HepG2 (cell line): ENCODE measurements around the gene SSR2. TPM values are rescaled to one million over a fixed set of nuclear protein-coding genes. Genes with fewer than 3 reads are reported as not detected.

Experiments used
- ATF7 ChIP-seq, 2 experiments: fragments of 450-650 bp in 1 of 2; sonication (generic) in 1 of 2; formaldehyde crosslinking in 1 of 2; IDR thresholded peaks; 2 replicates each; pipeline versions ENCODE4 v1.4.0 to v1.6.1; 2016 to 2020; ENCODE audit warnings: antibody characterized with exemption in 1 of 2, mild to moderate bottlenecking in 1 of 2, missing genetic modification reagents in 1 of 2
- DRAP1 ChIP-seq: IDR thresholded peaks from 2 replicates; pipeline ENCODE4 v1.6.1; 2016; ENCODE audit warnings: missing genetic modification reagents, missing compliant biosample characterization
- FOXC1 ChIP-seq: sonication (generic); formaldehyde crosslinking; IDR thresholded peaks from 2 replicates; pipeline ENCODE4 v1.8.0; 2022; ENCODE audit warnings: mild to moderate bottlenecking, missing genetic modification reagents, borderline replicate concordance
- HMG20B ChIP-seq: conservative IDR thresholded peaks from 2 replicates; pipeline ENCODE4 v1.6.1; 2016; ENCODE audit warnings: missing genetic modification reagents, missing compliant biosample characterization
- NBN ChIP-seq: fragments of 450-650 bp; conservative IDR thresholded peaks from 2 replicates; pipeline ENCODE4 v1.6.1; 2017
- NCOR1 ChIP-seq: fragments of 200-600 bp; sonication (generic); IDR thresholded peaks from 2 replicates; pipeline ENCODE4 v1.7.0; 2017; ENCODE audit warnings: antibody characterized with exemption, low read length, borderline replicate concordance
- SP5 ChIP-seq: IDR thresholded peaks from 2 replicates; pipeline ENCODE4 v1.6.1; 2016; ENCODE audit warnings: low read depth, borderline replicate concordance
- TEF ChIP-seq: sonication (generic); formaldehyde crosslinking; IDR thresholded peaks from 2 replicates; pipeline ENCODE4 v1.5.0; 2020; ENCODE audit warnings: missing genetic modification reagents
- TIGD3 ChIP-seq: sonication (generic); formaldehyde crosslinking; IDR thresholded peaks from 2 replicates; pipeline ENCODE4 v1.5.1; 2020; ENCODE audit warnings: mild to moderate bottlenecking, missing genetic modification reagents, borderline replicate concordance
- WIZ ChIP-seq: sonication (generic); formaldehyde crosslinking; IDR thresholded peaks from 2 replicates; pipeline ENCODE4 v1.5.1; 2020; ENCODE audit warnings: mild to moderate bottlenecking, missing genetic modification reagents
- ZBTB7A ChIP-seq: sonication (generic); formaldehyde crosslinking; IDR thresholded peaks from 2 replicates; pipeline ENCODE4 v1.8.0; 2022; ENCODE audit warnings: mild to moderate bottlenecking, missing genetic modification reagents
- ZNF101 ChIP-seq: sonication (generic); formaldehyde crosslinking; IDR thresholded peaks from 2 replicates; pipeline ENCODE4 v1.4.0; 2020; ENCODE audit warnings: mild to moderate bottlenecking, low read depth, missing genetic modification reagents, borderline replicate concordance
- ZNF251 ChIP-seq: sonication (generic); formaldehyde crosslinking; IDR thresholded peaks from 2 replicates; pipeline ENCODE4 v1.9.0; 2021; ENCODE audit warnings: mild to moderate bottlenecking, missing genetic modification reagents
- ZNF274 ChIP-seq: sonication (generic); formaldehyde crosslinking; IDR thresholded peaks from 2 replicates; pipeline ENCODE4 v1.5.1; 2020; ENCODE audit warnings: mild to moderate bottlenecking, missing genetic modification reagents
- ZNF501 ChIP-seq: sonication (generic); formaldehyde crosslinking; IDR thresholded peaks from 2 replicates; pipeline ENCODE4 v1.5.1; 2020; ENCODE audit warnings: mild to moderate bottlenecking, moderate library complexity, missing genetic modification reagents
- ZNF616 ChIP-seq: sonication (generic); formaldehyde crosslinking; IDR thresholded peaks from 2 replicates; pipeline ENCODE4 v1.5.0; 2020; ENCODE audit warnings: low read depth, mild to moderate bottlenecking, missing genetic modification reagents
- ZNF75D ChIP-seq: sonication (generic); formaldehyde crosslinking; IDR thresholded peaks from 2 replicates; pipeline ENCODE4 v1.8.1; 2023; ENCODE audit warnings: missing genetic modification reagents, mild to moderate bottlenecking, borderline replicate concordance
- ZNF776 ChIP-seq: sonication (generic); formaldehyde crosslinking; IDR thresholded peaks from 2 replicates; pipeline ENCODE4 v1.4.0; 2020; ENCODE audit warnings: mild to moderate bottlenecking, missing genetic modification reagents
- ZNF891 ChIP-seq: sonication (generic); formaldehyde crosslinking; IDR thresholded peaks from 2 replicates; pipeline ENCODE4 v1.5.0; 2020; ENCODE audit warnings: mild to moderate bottlenecking, missing genetic modification reagents
- ZSCAN12 ChIP-seq: sonication (generic); formaldehyde crosslinking; IDR thresholded peaks from 2 replicates; pipeline ENCODE4 v1.9.0; 2021; ENCODE audit warnings: mild to moderate bottlenecking, missing genetic modification reagents
- ZSCAN5A ChIP-seq: sonication (generic); formaldehyde crosslinking; IDR thresholded peaks from 2 replicates; pipeline ENCODE4 v1.8.0; 2022; ENCODE audit warnings: mild to moderate bottlenecking, missing genetic modification reagents, borderline replicate concordance
- polyA plus RNA-seq, 8 experiments: library from polyadenylated mRNA; depleted of rRNA in 3 of 8; stranded (reverse) in 7 of 8; unstranded in 1 of 8; fragments of >200 nt; fragmentation: Illumina TruSeq in 4 of 8; extraction: Trizol in 4 of 8; gene quantifications; 2 replicates each; pipeline versions ENCODE4 v1.2.1 to v1.2.3, GENCODE V29; 2011 to 2016; ENCODE audit warnings: low read depth in 4 of 8, missing spikeins in 1 of 8, mixed read lengths in 1 of 8; ENCODE audit not compliant: insufficient read depth in 1 of 8
- total RNA-seq, 5 experiments: library from RNA; depleted of rRNA; stranded (reverse); fragments of >200 nt; fragmentation: Illumina TruSeq; extraction: Trizol; gene quantifications; 2 replicates each; pipeline ENCODE4 v1.2.3, GENCODE V29; 2016; ENCODE audit warnings: low read depth in 1 of 5
- TF ChIP-seq, protein P1 (sequence below): IDR thresholded peaks from 2 replicates; pipeline ENCODE4 v1.6.1; 2016; ENCODE audit warnings: missing compliant biosample characterization, missing genetic modification reagents, borderline replicate concordance
- TF ChIP-seq, protein P2 (sequence below): fragments of 450-650 bp; IDR thresholded peaks from 2 replicates; pipeline ENCODE4 v1.6.1; 2017

The SSR2 gene
- total and polyA plus RNA-seq, 2 of the 13 experiments (the other 11 are each of a cell fraction or from before 2014, with no cell fraction given): 284 to 461 TPM

DNA sequence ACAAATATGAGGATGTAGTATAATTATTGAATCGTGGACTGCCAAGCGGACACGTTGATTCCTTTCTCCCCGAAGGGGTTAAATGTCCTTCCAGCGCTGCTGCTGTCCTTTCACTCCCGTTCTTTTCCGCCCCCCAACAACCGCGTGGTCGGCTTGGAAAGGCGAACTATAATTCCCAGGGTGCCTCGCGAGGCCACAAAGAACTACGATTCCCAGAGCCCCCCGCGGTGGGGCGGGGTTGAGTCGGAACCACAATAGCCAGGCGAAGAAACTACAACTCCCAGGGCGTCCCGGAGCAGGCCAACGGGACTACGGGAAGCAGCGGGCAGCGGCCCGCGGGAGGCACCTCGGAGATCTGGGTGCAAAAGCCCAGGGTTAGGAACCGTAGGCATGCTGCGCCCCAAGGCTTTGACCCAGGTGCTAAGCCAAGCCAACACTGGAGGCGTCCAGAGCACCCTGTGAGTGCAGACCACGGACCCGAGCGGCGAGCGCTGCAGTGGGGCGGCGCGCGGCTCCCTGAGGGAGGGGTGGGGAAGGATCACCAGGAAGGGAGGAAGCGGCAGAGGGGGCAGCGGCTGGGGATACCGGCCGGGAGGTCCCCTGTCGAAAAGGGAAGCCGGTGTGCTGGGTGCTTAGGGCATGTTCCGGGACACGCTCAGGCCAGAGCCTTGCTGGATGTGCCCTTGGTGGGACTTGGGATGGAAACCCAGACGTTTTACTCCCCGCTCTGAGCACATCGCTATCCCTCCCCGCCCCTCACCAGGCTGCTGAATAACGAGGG is 33.9 kb upstream of the SSR2 start, which contains the start of gene LAMTOR2 (continued):
- TF ChIP-seq TIGD3 (CRISPR knock-in tag) (no peak), ZNF75D (CRISPR knock-in tag) (no peak), TEF (CRISPR knock-in tag) (no peak), FOXC1 (CRISPR knock-in tag) (peak; percentile 77; the same call in 1 of the 2 replicates), NCOR1 (no peak), DRAP1 (CRISPR knock-in tag) (peak; percentile 65; the same call in 1 of the 2 replicates), ZNF891 (CRISPR knock-in tag) (no peak), ZNF501 (CRISPR knock-in tag) (peak; percentile 89), SP5 (peak; percentile 21; the same call in 1 of the 2 replicates), ZNF101 (CRISPR knock-in tag) (no peak), ATF7 (IDR thresholded peaks at IDR 0.05) (no peak), ATF7 (CRISPR knock-in tag; IDR thresholded peaks at IDR 0.05) (0 out of 2 replicates have a peak, but pooled peaks have one; percentile 44), WIZ (CRISPR knock-in tag) (no peak), HMG20B (CRISPR knock-in tag) (no peak), ZSCAN12 (CRISPR knock-in tag) (no peak), NBN (no peak), ZNF251 (CRISPR knock-in tag) (no peak), ZBTB7A (CRISPR knock-in tag) (no peak), ZSCAN5A (CRISPR knock-in tag) (peak; percentile 53; the same call in 1 of the 2 replicates), ZNF274 (CRISPR knock-in tag) (peak; percentile 54; the same call in 1 of the 2 replicates), ZNF776 (CRISPR knock-in tag) (peak; percentile 40; the same call in 1 of the 2 replicates), ZNF616 (no peak)
- TF ChIP-seq, protein P1, sequence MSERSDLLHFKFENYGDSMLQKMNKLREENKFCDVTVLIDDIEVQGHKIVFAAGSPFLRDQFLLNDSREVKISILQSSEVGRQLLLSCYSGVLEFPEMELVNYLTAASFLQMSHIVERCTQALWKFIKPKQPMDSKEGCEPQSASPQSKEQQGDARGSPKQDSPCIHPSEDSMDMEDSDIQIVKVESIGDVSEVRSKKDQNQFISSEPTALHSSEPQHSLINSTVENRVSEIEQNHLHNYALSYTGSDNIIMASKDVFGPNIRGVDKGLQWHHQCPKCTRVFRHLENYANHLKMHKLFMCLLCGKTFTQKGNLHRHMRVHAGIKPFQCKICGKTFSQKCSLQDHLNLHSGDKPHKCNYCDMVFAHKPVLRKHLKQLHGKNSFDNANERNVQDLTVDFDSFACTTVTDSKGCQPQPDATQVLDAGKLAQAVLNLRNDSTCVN: 0 out of 2 replicates have a peak, but pooled peaks have one; percentile 26
- TF ChIP-seq, protein P2, sequence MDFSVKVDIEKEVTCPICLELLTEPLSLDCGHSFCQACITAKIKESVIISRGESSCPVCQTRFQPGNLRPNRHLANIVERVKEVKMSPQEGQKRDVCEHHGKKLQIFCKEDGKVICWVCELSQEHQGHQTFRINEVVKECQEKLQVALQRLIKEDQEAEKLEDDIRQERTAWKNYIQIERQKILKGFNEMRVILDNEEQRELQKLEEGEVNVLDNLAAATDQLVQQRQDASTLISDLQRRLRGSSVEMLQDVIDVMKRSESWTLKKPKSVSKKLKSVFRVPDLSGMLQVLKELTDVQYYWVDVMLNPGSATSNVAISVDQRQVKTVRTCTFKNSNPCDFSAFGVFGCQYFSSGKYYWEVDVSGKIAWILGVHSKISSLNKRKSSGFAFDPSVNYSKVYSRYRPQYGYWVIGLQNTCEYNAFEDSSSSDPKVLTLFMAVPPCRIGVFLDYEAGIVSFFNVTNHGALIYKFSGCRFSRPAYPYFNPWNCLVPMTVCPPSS: no peak
